ENCODE measurements around the gene RPS19BP1. TPM values are rescaled to one million over a fixed set of nuclear protein-coding genes. Genes with fewer than 3 reads are reported as not detected.

The RPS19BP1 gene
- total and polyA plus RNA-seq, 2 experiments from 2014 or later: 84.0 to 117 TPM

Other genes with a start within 250 kb of the RPS19BP1 start
- gene RPL3, start 213.1 kb downstream of the RPS19BP1 start, total RNA-seq: 2,461 and 2,819 TPM in 2 replicates
- gene RPL3, start 213.1 kb downstream of the RPS19BP1 start, polyA plus RNA-seq: 1,044 and 1,068 TPM in 2 replicates
- 15.8 and 23.1 TPM in 2 replicates for gene SYNGR1, start 182.8 kb downstream of the RPS19BP1 start, total RNA-seq
- 58.8 and 92.7 TPM in 2 replicates for gene SYNGR1, start 182.8 kb downstream of the RPS19BP1 start, polyA plus RNA-seq
- gene TAB1, start 133.0 kb downstream of the RPS19BP1 start, total RNA-seq: 13.3 and 14.0 TPM in 2 replicates
- gene TAB1, start 133.0 kb downstream of the RPS19BP1 start, polyA plus RNA-seq: 8.6 and 10.7 TPM in 2 replicates
- 20.0 and 22.3 TPM in 2 replicates for gene MGAT3, start 75.7 kb downstream of the RPS19BP1 start, total RNA-seq
- gene MGAT3, start 75.7 kb downstream of the RPS19BP1 start, polyA plus RNA-seq: 5.5 and 7.0 TPM in 2 replicates
- 25.8 and 31.8 TPM in 2 replicates for gene MIEF1, start 30.5 kb downstream of the RPS19BP1 start, total RNA-seq
- gene MIEF1, start 30.5 kb downstream of the RPS19BP1 start, polyA plus RNA-seq: 17.5 and 22.2 TPM in 2 replicates
- gene ATF4, start 12.2 kb downstream of the RPS19BP1 start, total RNA-seq: 231 and 271 TPM in 2 replicates
- gene ATF4, start 12.2 kb downstream of the RPS19BP1 start, polyA plus RNA-seq: 144 and 170 TPM in 2 replicates
- 0.16 and 0.17 TPM in 2 replicates for gene CACNA1I, start 38.0 kb upstream of the RPS19BP1 start, total RNA-seq
- 0.10 and 0.21 TPM in 2 replicates for gene CACNA1I, start 38.0 kb upstream of the RPS19BP1 start, polyA plus RNA-seq

Data from hepatocyte (in vitro differentiated cells).